ENCODE data around the gene L3MBTL4.
A peak's percentile ranks its signal among the peaks of the same experiment; 100 is the strongest.

L3MBTL4 gene

DNA sequence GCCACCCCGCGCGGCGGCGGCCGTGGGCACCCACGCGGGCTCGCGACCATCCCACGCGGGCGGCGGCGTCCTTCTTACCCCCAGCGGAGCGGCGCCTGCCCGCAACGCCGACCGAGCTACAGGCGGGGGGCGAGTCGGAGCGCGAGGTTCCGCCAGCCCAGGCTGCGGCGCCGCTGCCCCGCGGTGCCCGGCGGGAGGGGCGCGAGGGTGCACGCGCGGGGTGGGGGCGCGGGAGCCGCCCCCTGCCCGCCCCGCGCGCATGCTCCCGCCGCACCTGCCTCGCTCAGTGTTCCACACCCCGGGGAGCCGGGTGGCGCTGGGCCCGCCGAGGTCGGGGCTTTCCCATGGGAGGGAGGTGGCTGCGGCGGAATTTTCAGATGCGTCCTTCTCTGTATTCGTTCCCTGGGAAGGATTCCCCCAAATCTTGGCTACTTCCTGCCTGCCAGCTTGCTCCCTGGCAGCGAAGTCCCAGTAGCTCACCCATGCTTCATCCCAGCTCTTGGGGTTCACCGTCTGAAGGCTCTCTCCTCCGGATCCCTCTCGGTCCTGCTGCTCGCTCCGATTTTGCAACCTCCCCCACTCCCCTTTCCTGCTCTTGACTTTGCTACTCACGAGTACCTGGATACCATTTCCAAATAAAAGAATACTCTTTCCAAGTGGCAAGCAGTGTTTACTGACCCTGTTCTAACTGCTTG, at the start of gene L3MBTL4:
Gene L3MBTL4 (minus strand): TSS at position 189 of the 695 bp plus-strand sequence. CDS start 103,286 bp downstream, outside the sequence.
- DNase-seq: peak; percentile 27
- peak; percentile 71 to 72 for ATAC-seq (replicated peaks)
- Mint-ChIP-seq H3K4me1 (peaks cover 20 to 33% of the 10 kb centered on the region in 2 donors), H3K36me3 (peaks cover 0 to 3% of the 10 kb centered on the region in 2 donors), H3K27me3 (peaks cover 5 to 8% of the 10 kb centered on the region in 2 donors), H3K4me3 (peak within 1 kb of the TSS; percentile 88 to 90), H3K27ac (peak within 1 kb of the TSS; percentile 95), H3K9me3 (no peaks in the 10 kb centered on the region)

- H3K9me3 Mint-ChIP-seq: no peaks in the 10 kb centered on the region
- peaks cover 0 to 5% of the 10 kb centered on the region in 2 donors for H3K27me3 Mint-ChIP-seq
- H3K36me3 Mint-ChIP-seq: no peaks in the 10 kb centered on the region
- DNase-seq (no peak), ATAC-seq (replicated peaks) (no peak)
- no peak overlapping the region for H3K27ac Mint-ChIP-seq
- no peak overlapping the region for H3K4me3 Mint-ChIP-seq
- no peaks in the 10 kb centered on the region for H3K4me1 Mint-ChIP-seq
Observed at GRCh38 chr18:6452194-6452593, 37.5 kb upstream of the L3MBTL4 start.

- Mint-ChIP-seq H3K9me3 (no peaks in the 10 kb centered on the region), H3K4me3 (no peak overlapping the region), H3K27ac (no peak overlapping the region), H3K4me1 (no peaks in the 10 kb centered on the region), H3K27me3 (peaks cover 0 to 10% of the 10 kb centered on the region in 2 donors), H3K36me3 (no peaks in the 10 kb centered on the region)
- no peak for DNase-seq
- no peak for ATAC-seq (replicated peaks)
Observed at GRCh38 chr18:6449213-6449612, 34.5 kb upstream of the L3MBTL4 start.

GRCh38 chr18:6444466-6445228, 29.9 kb upstream of the L3MBTL4 start:
- Mint-ChIP-seq H3K9me3 (peaks cover 0 to 1% of the 10 kb centered on the region in 2 donors), H3K4me3 (no peak overlapping the region), H3K4me1 (no peaks in the 10 kb centered on the region), H3K36me3 (no peaks in the 10 kb centered on the region), H3K27me3 (peaks cover 6 to 35% of the 10 kb centered on the region in 2 donors), H3K27ac (no peak overlapping the region)
- ATAC-seq (replicated peaks) (no peak), DNase-seq (no peak)

- Mint-ChIP-seq H3K36me3 (no peaks in the 10 kb centered on the region), H3K4me1 (no peaks in the 10 kb centered on the region), H3K27me3 (peaks cover 14 to 47% of the 10 kb centered on the region in 2 donors), H3K27ac (no peak overlapping the region), H3K9me3 (peaks cover 0 to 1% of the 10 kb centered on the region in 2 donors), H3K4me3 (no peak overlapping the region)
- no peak for DNase-seq
- no peak for ATAC-seq (replicated peaks)
Observed at GRCh38 chr18:6441200-6441599, 26.5 kb upstream of the L3MBTL4 start.

- DNase-seq: no peak
- no peaks in the 10 kb centered on the region for H3K36me3 Mint-ChIP-seq
- no peak for ATAC-seq (replicated peaks)
- H3K9me3 Mint-ChIP-seq: peaks cover 0 to 1% of the 10 kb centered on the region in 2 donors
- no peaks in the 10 kb centered on the region for H3K4me1 Mint-ChIP-seq
- peaks cover 14 to 41% of the 10 kb centered on the region in 2 donors for H3K27me3 Mint-ChIP-seq
- H3K27ac Mint-ChIP-seq: no peak overlapping the region
- no peak overlapping the region for H3K4me3 Mint-ChIP-seq
Observed at GRCh38 chr18:6437937-6438818, 23.5 kb upstream of the L3MBTL4 start.

GRCh38 chr18:6435731-6436130, 21.0 kb upstream of the L3MBTL4 start:
- no peaks in the 10 kb centered on the region for H3K9me3 Mint-ChIP-seq
- ATAC-seq (replicated peaks): no peak
- no peaks in the 10 kb centered on the region for H3K36me3 Mint-ChIP-seq
- no peaks in the 10 kb centered on the region for H3K4me1 Mint-ChIP-seq
- H3K27ac Mint-ChIP-seq: no peak overlapping the region
- no peak for DNase-seq
- no peak overlapping the region for H3K4me3 Mint-ChIP-seq
- peaks cover 8 to 26% of the 10 kb centered on the region in 2 donors for H3K27me3 Mint-ChIP-seq

GRCh38 chr18:6434987-6435709, 20.4 kb upstream of the L3MBTL4 start:
- Mint-ChIP-seq H3K27ac (no peak overlapping the region), H3K36me3 (no peaks in the 10 kb centered on the region), H3K27me3 (peaks cover 8 to 21% of the 10 kb centered on the region in 2 donors), H3K4me1 (no peaks in the 10 kb centered on the region), H3K9me3 (no peaks in the 10 kb centered on the region), H3K4me3 (no peak overlapping the region)
- DNase-seq (no peak), ATAC-seq (replicated peaks) (no peak)

GRCh38 chr18:6434481-6434880, 19.8 kb upstream of the L3MBTL4 start:
- no peaks in the 10 kb centered on the region for H3K36me3 Mint-ChIP-seq
- H3K4me1 Mint-ChIP-seq: no peaks in the 10 kb centered on the region
- no peak overlapping the region for H3K27ac Mint-ChIP-seq
- no peaks in the 10 kb centered on the region for H3K9me3 Mint-ChIP-seq
- peaks cover 8 to 18% of the 10 kb centered on the region in 2 donors for H3K27me3 Mint-ChIP-seq
- no peak overlapping the region for H3K4me3 Mint-ChIP-seq
- ATAC-seq (replicated peaks) (no peak), DNase-seq (no peak)

DNA sequence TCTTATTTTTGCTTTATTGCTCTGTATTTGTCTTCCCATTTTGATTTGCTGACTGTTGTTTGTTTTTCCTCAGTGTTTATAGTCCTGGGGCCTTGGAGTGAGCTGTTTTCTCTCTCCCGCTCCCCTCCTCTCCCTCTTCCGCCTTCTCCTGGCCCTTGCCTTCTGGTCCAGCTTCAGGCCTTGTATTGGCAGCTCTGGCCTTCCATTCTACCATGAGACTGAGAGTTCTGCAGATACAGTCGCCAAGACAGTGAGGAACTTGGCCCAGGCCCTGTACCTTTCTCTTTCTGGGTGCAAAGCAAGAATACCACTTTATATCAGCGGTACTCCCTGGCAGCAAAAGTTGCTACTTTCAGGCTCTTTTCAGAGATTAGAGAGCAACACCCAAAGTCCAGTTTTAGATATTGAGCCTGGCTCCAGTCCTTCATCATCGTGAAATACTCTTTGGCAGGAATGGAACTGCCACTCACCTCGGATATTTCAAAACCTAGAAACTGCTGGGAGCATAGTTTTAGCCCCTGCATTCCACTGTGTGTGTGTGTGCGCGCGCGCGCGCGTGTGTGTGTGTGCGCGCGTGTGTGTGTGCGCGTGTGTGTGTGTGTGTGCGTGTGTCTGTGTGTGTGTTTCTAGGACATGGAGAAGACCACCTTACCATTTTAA, 17.1 kb upstream of the L3MBTL4 start:
- no peaks in the 10 kb centered on the region for H3K9me3 Mint-ChIP-seq
- H3K27ac Mint-ChIP-seq: no peak overlapping the region
- ATAC-seq (replicated peaks) (no peak), DNase-seq (no peak)
- H3K4me1 Mint-ChIP-seq: no peaks in the 10 kb centered on the region
- H3K36me3 Mint-ChIP-seq: no peaks in the 10 kb centered on the region
- H3K27me3 Mint-ChIP-seq: no peaks in the 10 kb centered on the region
- H3K4me3 Mint-ChIP-seq: no peak overlapping the region

- Mint-ChIP-seq H3K27me3 (no peaks in the 10 kb centered on the region), H3K9me3 (no peaks in the 10 kb centered on the region), H3K4me3 (no peak overlapping the region), H3K4me1 (no peaks in the 10 kb centered on the region), H3K36me3 (no peaks in the 10 kb centered on the region), H3K27ac (no peak overlapping the region)
- DNase-seq (no peak), ATAC-seq (replicated peaks) (no peak)
Observed at GRCh38 chr18:6428851-6429395, 14.2 kb upstream of the L3MBTL4 start.

GRCh38 chr18:6427286-6427685, 12.6 kb upstream of the L3MBTL4 start:
- ATAC-seq (replicated peaks): no peak
- no peaks in the 10 kb centered on the region for H3K9me3 Mint-ChIP-seq
- peaks cover 0 to 3% of the 10 kb centered on the region in 2 donors for H3K27me3 Mint-ChIP-seq
- no peak overlapping the region for H3K27ac Mint-ChIP-seq
- H3K4me3 Mint-ChIP-seq: no peak overlapping the region
- no peaks in the 10 kb centered on the region for H3K4me1 Mint-ChIP-seq
- no peak for DNase-seq
- no peaks in the 10 kb centered on the region for H3K36me3 Mint-ChIP-seq

GRCh38 chr18:6423289-6423688, 8.6 kb upstream of the L3MBTL4 start:
- no peak for ATAC-seq (replicated peaks)
- DNase-seq: no peak
- Mint-ChIP-seq H3K27ac (no peak overlapping the region), H3K4me1 (no peaks in the 10 kb centered on the region), H3K4me3 (no peak overlapping the region), H3K9me3 (no peaks in the 10 kb centered on the region), H3K27me3 (peaks cover 4 to 11% of the 10 kb centered on the region in 2 donors), H3K36me3 (no peaks in the 10 kb centered on the region)

All from stimulated activated naive B cell treated with anti-CD40 and anti-IgM and Interleukin-4, amounts not matched to agents 10 μg/mL and 1 μg/mL and 100 μg/mL, for 72 hours (primary cell).